HG02763 (cell line): ENCODE measurements around the gene TSSC4.

ENCODE experiments used
- ATAC-seq: cut with Tn5 transposase; IDR thresholded peaks from one replicate; pipeline ENCODE4 v1.9.1; 2021; ENCODE audit warnings: mild to moderate bottlenecking, moderate library complexity; ENCODE audit not compliant: unreplicated experiment

Gene TSSC4

GRCh38 chr11:2446590-2447252 is 46.2 kb downstream of the TSSC4 start:
- ATAC-seq: no peak

GRCh38 chr11:2447253-2447950 is 46.9 kb downstream of the TSSC4 start:
- no peak for ATAC-seq

- no peak for ATAC-seq
Observed at GRCh38 chr11:2447951-2448650, 47.6 kb downstream of the TSSC4 start.

GRCh38 chr11:2448661-2449547 is 48.4 kb downstream of the TSSC4 start:
- no peak for ATAC-seq

- ATAC-seq: no peak
Observed at GRCh38 chr11:2449548-2450320, 49.2 kb downstream of the TSSC4 start.

GRCh38 chr11:2450321-2451041 is 49.9 kb downstream of the TSSC4 start:
- no peak for ATAC-seq

- no peak for ATAC-seq
Observed at GRCh38 chr11:2451336-2451735, 50.8 kb downstream of the TSSC4 start.

GRCh38 chr11:2451916-2452315 is 51.4 kb downstream of the TSSC4 start:
- ATAC-seq: no peak

- ATAC-seq: no peak
Observed at GRCh38 chr11:2452321-2453012, 51.9 kb downstream of the TSSC4 start.

- ATAC-seq: no peak
Observed at GRCh38 chr11:2453436-2453835, 52.9 kb downstream of the TSSC4 start.
